HG03060 (cell line): ENCODE results near the gene FAM180B.

Source experiments
- ATAC-seq: cut with Tn5 transposase; IDR thresholded peaks from one replicate; pipeline ENCODE4 v1.9.1; 2021; ENCODE audit warnings: low read depth, moderate number of reproducible peaks; ENCODE audit not compliant: unreplicated experiment

The FAM180B gene

DNA sequence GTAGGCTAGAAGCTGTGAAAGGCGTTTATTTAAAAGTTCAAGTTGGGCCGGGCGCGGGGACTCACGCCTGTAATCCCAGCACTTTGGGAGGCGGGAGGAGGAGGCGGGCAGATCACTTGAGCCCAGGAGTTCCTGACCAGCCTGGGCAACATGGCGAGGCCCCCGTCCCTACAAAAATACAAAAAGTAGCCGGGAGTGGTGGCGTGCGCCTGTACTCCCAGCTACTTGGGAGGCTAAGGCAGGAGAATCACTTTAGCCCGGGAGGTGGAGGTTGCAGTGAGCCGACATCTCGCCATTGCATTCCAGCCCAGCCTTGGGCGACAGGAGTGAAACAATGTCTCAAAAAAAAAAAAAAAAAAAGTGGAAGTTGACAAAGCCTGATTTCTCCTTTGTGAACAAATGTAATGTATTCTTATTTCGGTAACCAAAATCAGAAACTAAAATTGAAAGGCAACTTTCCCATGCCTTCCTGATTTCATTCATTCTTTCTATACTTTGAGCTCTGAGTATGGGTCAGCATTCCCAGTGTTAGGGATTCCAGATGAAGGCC, 20.3 kb upstream of the FAM180B start:
- no peak for ATAC-seq

GRCh38 chr11:47569646-47570045, 16.8 kb upstream of the FAM180B start:
- ATAC-seq = no peak

DNA sequence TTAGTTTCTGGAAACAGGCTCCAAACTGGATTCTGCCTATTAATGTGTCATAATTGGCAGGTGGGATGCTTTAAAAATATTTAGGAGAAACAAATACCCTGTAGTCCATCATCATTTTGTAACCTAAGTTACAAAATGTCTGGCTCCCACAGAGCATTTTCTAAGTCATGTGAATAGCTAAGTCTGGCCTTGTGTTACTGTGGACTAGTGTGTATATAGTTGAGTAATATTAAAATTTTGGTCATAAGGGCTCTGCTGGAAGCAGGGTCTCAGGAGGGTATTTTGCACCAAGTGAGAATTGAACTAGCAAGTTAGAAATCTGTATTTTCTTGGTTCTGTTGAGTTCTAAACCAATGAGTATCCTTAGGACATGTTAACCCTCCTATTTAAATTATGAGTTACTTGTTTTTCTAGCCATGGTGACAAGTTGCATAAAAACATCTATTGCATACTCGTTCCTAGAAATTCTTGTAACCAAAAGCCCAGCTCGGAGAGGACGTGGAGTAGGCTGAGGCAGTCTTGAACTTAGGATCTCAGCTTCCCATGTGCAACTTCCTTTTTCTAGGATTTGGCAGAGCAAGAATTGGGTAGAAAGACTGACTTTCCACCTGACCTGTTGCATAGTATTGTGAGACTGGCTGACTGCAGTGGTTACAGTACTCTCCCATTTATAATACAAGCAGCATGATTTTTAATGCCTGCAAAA, 15.7 kb upstream of the FAM180B start:
- ATAC-seq = no peak

DNA sequence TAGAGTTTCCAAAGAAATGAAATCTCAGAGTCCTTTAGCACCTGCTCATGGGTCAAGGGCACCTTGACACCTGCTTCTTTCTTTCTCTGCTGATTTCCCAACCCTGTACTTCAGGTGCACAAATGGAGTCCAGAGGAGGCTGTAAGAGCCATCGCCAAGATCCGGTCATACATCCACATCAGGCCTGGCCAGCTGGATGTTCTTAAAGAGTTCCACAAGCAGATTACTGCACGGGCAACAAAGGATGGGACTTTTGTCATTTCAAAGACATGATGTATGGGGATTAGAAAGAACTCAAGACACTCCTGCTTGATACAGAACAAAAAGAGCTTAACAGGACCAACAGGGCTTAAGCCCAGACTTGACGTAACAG, 15.1 kb upstream of the FAM180B start:
- no peak for ATAC-seq

GRCh38 chr11:47571895-47572294, 14.6 kb upstream of the FAM180B start:
- no peak for ATAC-seq

- no peak for ATAC-seq
Measured at GRCh38 chr11:47572715-47573255, 13.7 kb upstream of the FAM180B start.

DNA sequence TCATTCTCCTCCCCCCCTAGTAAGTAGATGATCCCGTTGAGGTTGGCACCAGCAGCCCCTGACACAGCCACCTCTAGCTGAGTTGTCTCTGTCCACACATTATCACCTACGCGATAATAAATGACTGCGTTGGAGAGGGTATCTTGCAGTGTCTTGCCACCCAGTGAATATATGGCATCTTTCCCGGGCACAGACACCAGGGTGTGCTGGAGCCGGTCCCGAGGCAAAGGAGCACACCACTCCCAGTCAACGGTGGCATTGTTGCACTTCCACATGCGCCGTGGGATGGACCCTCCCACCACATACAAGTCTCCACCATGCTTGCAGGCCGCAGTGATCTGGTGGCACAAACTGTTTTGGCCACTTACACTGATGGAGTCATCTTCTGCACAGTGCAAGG, 13.2 kb upstream of the FAM180B start:
- no peak for ATAC-seq

DNA sequence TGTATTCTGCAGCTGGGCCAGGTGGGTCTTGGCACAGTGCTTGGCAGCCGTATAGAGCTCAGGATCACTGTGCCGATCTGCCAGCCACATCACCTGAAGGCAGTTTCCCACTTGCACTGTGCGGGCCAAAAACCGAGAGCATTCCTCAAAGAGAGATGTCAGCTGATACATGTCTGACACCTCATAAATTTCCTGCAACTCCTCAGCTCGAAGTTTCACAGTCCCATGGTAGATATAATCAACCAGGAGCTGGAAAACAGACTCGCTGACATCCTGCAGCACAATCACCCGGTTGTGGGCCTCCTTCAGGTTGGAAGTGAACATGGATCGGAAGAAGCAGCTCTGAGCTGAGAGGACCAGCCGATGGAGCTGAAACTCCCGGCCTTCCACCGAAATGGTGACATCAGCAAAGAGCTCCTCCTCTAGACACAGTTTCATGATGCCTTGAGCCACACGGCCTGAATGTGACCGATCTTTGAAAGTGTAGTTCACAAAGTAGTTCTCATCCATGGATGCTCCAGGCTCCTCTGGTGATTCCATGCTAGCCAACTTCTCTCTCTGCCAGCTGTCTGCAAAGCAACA, 8.9 kb upstream of the FAM180B start:
- ATAC-seq = no peak

- ATAC-seq = peak; percentile 74
Measured at GRCh38 chr11:47578524-47579494, 7.7 kb upstream of the FAM180B start, which contains the start of the genes KBTBD4 and NDUFS3. KBTBD4 (minus strand) TSS chr11:47578970; CDS start chr11:47578951, 19 bp downstream. NDUFS3 (plus strand) TSS chr11:47579074; CDS start chr11:47579092, 18 bp downstream.

DNA sequence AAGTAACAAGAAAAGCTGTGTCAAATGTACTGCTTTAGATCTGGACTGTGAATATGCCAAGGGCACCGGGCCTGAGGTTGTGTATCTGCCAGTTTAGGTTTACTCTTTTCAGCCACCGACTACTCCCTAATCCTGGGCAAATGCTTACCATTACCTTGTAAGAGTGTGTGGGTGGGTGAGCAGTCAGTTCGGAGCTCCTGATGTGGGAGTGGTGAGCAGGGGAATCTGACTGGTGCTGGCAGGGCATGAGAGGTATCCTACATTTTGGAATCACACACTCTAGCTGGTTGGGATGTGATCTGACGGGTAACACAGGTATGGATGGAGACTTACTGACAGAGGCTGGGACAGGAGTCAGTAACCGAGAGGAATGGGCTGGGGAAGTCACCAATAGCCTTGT, 2.6 kb upstream of the FAM180B start:
- ATAC-seq = no peak

DNA sequence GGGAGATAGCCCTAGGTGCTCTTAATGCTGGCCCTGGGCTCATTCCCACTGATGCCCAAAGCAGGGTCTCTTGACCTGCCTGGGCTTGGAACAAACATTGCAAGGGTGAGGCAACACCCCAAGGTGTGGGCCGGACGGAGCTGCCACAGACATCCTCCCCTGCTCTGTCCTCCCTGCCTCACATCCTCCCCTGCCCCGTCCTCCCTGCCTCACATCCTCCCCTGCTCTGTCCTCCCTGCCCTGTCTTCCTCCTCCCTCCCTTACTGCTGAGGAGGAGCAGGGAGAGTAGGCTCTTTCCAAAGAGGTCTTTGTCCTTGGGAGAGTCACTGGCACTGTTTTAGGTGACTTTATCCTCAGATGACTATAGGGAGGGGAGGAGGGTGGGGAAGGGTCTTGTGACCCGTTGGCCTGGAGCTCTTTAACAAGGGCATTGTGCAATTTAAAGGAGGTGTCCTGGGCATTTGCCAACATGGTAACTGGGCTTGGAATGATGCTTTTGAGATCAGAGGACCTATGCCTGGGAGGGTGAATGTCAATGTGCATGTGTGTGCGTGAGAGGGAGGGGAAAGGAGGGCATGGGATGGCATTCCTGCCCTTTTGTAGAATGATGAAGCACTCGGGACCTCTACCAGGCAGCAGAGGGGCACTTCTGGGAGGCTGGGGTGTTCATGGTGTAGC, 700 bp downstream of the FAM180B start:
- ATAC-seq = no peak

DNA sequence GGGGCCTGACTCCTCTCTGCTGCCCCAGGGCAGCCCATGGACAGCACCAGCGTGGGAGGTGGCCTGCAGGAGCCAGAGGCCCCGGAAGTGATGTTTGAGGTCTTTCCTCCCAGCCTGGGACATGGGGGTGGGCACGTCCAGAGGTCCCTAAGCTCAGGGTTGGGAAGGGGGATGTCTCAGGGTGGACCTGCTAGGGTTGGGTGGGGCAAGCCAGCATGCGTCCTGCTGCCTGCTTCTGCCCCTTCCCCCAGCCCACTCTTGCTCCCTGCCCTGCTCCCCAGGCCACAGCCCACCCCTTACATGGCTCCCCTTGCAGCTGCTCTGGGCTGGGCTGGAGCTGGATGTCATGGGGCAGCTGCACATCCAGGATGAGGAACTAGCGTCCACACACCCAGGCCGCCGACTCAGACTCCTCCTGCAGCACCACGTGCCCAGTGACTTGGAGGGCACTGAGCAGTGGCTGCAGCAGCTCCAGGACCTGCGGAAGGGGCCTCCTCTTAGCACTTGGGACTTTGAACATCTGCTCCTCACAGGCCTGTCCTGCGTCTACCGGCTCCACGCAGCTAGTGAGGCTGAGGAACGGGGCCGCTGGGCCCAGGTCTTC, 1.3 kb downstream of the FAM180B start:
- no peak for ATAC-seq

- no peak for ATAC-seq
Measured at GRCh38 chr11:47589118-47589517, 2.6 kb downstream of the FAM180B start.

DNA sequence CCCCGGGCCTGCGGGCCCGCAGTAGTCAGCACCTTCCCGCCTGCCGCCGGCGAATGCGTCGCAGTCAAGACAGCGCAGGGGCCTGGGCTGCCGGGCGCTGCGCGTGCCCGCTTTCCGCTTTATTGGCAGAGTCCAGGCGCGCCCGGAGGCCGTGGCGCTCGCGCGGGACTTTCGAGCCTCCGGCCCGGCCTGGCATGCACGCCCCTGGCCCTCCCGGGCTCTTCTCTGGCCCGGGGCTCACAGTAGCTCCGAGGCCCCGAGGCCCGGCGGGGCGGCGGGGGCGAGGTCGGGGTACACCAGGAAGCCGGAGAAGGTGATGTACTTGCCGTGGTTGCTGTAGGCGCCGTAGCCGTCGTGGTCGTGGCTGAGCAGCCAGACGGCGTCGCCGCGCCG, 3.1 kb downstream of the FAM180B start:
- no peak for ATAC-seq

DNA sequence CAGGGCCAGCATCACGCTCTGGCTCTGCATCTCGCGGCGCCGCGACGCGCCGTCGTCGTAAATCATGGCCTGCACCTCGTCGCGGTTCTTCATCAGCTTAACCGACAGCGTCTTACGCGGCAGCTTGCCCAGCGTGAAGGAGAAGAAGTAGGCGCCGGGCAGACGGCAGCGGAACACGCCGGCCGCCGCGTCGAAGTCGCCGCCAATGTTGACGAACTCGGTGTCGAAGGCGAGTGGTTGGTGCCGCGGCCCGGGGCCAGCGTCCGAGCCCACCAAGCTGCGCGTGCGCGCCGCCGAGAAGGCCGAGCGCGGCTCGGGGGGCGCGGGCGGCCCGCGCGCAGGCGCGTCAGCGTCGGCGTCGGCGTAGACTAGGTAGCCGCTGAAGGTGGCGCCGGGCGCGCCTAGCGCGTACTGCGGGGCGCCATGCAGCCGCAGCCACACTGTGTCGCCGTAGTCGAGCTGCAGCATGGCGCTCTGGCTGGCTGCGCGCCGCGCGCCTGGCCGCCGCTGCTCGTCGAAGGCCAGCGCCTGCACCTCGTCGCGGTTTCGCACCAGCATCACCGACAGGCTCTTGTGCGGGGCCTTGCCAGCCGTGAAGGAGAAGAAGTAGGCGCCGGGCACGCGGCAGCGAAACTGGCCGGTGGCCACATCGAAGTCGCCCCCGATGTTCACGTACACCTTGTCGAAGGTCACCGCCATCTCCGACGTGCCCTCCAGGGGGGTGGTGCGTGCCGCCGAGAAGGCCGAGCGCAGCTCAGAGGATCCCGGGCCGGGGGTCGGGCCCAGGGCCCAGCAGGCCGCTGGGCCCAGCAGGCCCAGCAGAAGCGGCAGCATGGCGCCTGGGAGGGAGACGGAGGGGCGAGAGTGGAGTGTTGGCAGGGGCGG, 3.7 kb downstream of the FAM180B start:
- ATAC-seq = no peak

DNA sequence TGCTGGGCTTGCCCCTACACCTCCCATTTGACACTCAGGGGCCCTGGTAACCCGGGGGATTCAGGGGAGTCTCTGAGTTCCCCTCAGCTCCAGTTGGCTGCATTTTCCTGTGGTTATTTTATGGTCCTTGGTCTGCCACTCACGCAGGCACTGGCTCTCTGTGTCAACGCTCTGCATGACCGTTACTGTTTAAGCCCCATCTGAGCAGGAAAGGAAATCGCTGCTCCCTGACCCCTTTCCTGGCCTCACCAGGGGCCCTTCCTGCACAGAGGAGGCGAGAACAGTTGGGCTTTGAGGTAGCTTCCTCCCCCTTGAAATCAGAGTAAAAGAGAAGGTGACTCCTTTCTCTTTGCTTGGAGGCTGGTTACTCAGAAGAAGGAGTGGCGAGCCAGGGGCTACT, 5.3 kb downstream of the FAM180B start:
- no peak for ATAC-seq

DNA sequence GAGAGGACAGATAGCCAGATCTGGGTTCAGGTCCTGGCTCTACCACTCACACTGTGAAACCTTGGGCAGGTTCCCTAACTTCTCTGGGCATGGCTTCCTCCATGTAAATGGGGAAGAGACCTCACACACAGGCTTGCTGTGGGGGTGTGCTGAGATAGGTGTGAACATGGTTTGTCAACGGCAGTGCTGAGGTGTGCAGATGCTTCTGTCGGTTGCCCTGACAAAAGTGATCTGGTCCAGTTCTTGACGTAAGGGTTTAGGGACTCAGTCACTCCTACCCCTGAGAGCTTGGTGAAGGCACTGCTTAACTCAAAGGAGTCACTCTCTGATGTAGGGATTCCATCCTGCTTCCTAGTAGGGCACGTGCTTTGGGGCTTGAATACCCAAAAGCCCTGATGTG, 5.8 kb downstream of the FAM180B start:
- ATAC-seq = no peak

- ATAC-seq = no peak
Measured at GRCh38 chr11:47592970-47593369, 6.5 kb downstream of the FAM180B start.

DNA sequence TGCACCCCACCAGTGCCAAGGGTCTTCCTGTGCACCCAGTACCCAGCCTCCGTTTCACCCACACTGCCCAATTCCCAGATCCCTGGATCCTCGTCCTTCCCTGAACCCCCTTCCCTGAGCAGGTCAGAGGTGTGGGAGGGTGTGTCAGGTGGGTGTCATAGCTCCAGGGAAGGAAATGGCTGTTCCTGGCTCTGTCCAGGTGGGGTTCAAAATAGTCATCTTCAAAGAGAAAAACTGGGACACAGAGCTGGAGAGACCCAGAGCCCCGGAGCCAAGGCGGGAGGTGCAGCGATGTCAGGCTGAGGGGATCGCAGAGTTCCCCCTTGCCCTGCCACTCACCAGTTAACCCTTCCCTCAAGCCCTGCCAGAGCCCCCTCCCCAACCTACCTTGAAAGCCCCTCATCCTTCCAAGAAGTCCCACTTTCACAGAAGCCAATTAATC, 7.0 kb downstream of the FAM180B start:
- no peak for ATAC-seq
